IMR-90 (cell line): Measurements from ENCODE around the gene NT5C1A. TPM values are rescaled to one million over a fixed set of nuclear protein-coding genes. Genes with fewer than 3 reads are reported as not detected.

Experiments
- ATAC-seq: fragments of 200-7000 bp; cut with Tn5 transposase; 2 replicates; pipeline ENCODE4 v1.9.1; 2020; ENCODE audit warnings: low read depth, mild to moderate bottlenecking, moderate library complexity
- BruUV-seq: library from RNA; stranded (reverse); fragments of 400-500 nt; replicated peaks from 2 replicates; lab custom pipeline; 2021; lab: Mats Ljungman, UMichigan
- CTCF ChIA-PET: fragments of 300-600 bp; formaldehyde crosslinking; extraction: SDS; loops from one replicate; lab custom pipeline; 2021; ENCODE audit warnings: antibody characterized with exemption; lab: Yijun Ruan, JAX
- POLR2A ChIA-PET: fragments of 300-600 bp; sonication (Branson Sonifier 250); formaldehyde crosslinking; loops from one replicate; lab custom pipeline; 2022; ENCODE audit warnings: antibody characterized with exemption; ENCODE audit not compliant: unreplicated experiment; lab: Charles Lee
- DNase-seq: peaks from one replicate; pipeline ENCODE4 v3.0.0; 2013
- H2AFZ ChIP-seq: replicated peaks from 2 replicates; pipeline ENCODE3; 2013; ENCODE audit warnings: low read length, mild to moderate bottlenecking; ENCODE audit not compliant: poor library complexity
- H2AK5ac ChIP-seq: 2 replicates; pipeline ENCODE4 v1.6.1; 2013; ENCODE audit warnings: low read depth, low read length, inconsistent platforms
- H2AK9ac ChIP-seq: replicated peaks from 2 replicates; pipeline ENCODE3; 2013; ENCODE audit warnings: mild to moderate bottlenecking, low read depth, low read length, moderate library complexity; ENCODE audit not compliant: poor library complexity
- H2BK120ac ChIP-seq: 2 replicates; pipeline ENCODE4 v1.6.1; 2013; ENCODE audit warnings: low read depth, low read length, inconsistent platforms
- H2BK15ac ChIP-seq: 3 replicates; pipeline ENCODE4 v1.6.1; 2013; ENCODE audit warnings: low read depth, low read length, inconsistent platforms
- H2BK20ac ChIP-seq: 2 replicates; pipeline ENCODE4 v1.6.1; 2013; ENCODE audit warnings: low read depth, mild to moderate bottlenecking, inconsistent platforms, low read length, moderate library complexity
- H2BK5ac ChIP-seq: 2 replicates; pipeline ENCODE4 v1.6.1; 2013; ENCODE audit warnings: mild to moderate bottlenecking, low read depth, low read length, inconsistent platforms; ENCODE audit not compliant: poor library complexity, severe bottlenecking
- H3K14ac ChIP-seq: replicated peaks from 2 replicates; pipeline ENCODE4 v1.6.1; 2013; ENCODE audit warnings: low read depth, low read length, inconsistent platforms
- H3K18ac ChIP-seq: 2 replicates; pipeline ENCODE4 v1.6.1; 2013; ENCODE audit warnings: low read depth, low read length, control low read depth
- H3K23ac ChIP-seq: 2 replicates; pipeline ENCODE4 v1.6.1; 2013; ENCODE audit warnings: low read depth, low read length, inconsistent platforms
- H3K27ac ChIP-seq: 2 replicates; pipeline ENCODE4 v1.5.1; 2013; ENCODE audit warnings: mild to moderate bottlenecking, control low read depth, low read length; ENCODE audit not compliant: insufficient read depth
- H3K27me3 ChIP-seq: 2 replicates; pipeline ENCODE4 v1.6.1; 2013; ENCODE audit warnings: low read length; ENCODE audit not compliant: control insufficient read depth, insufficient read depth
- H3K36me3 ChIP-seq: 2 replicates; pipeline ENCODE4 v1.6.1; 2013; ENCODE audit warnings: low read length, mixed read lengths; ENCODE audit not compliant: control insufficient read depth, insufficient read depth
- H3K4ac ChIP-seq: 2 replicates; pipeline ENCODE4 v1.6.1; 2013; ENCODE audit warnings: low read depth, low read length, inconsistent platforms
- H3K4me1 ChIP-seq: 2 replicates; pipeline ENCODE4 v1.6.1; 2013; ENCODE audit warnings: low read length, mixed read lengths; ENCODE audit not compliant: control insufficient read depth, insufficient read depth
- H3K4me2 ChIP-seq: 2 replicates; pipeline ENCODE4 v1.6.1; 2013; ENCODE audit warnings: low read depth, mild to moderate bottlenecking, control low read depth, low read length, moderate library complexity
- H3K4me3 ChIP-seq: 2 replicates; pipeline ENCODE4 v1.5.1; 2013; ENCODE audit warnings: low read depth, mild to moderate bottlenecking, control low read depth, low read length, moderate library complexity; ENCODE audit not compliant: insufficient read depth
- H3K56ac ChIP-seq: 2 replicates; pipeline ENCODE4 v1.6.1; 2013; ENCODE audit warnings: low read length, inconsistent platforms; ENCODE audit not compliant: insufficient read depth; ENCODE audit errors: extremely low read depth
- H3K79me1 ChIP-seq, 2 experiments: 2 replicates each; pipeline ENCODE4 v1.6.1; 2013; ENCODE audit warnings: low read length in 2 of 2, inconsistent platforms in 1 of 2, low read depth in 1 of 2
- H3K9ac ChIP-seq: 2 replicates; pipeline ENCODE4 v1.6.1; 2013; ENCODE audit warnings: low read depth, low read length, control low read depth
- H3K9me1 ChIP-seq: 2 replicates; pipeline ENCODE4 v1.6.1; 2013; ENCODE audit warnings: low read length, inconsistent platforms; ENCODE audit not compliant: insufficient read depth
- H3K9me3 ChIP-seq: 2 replicates; pipeline ENCODE4 v1.6.1; 2013; ENCODE audit warnings: low read length; ENCODE audit not compliant: control insufficient read depth, insufficient read depth
- H4K20me1 ChIP-seq: 2 replicates; pipeline ENCODE4 v1.6.1; 2013; ENCODE audit warnings: low read length, inconsistent platforms; ENCODE audit not compliant: insufficient read depth
- H4K5ac ChIP-seq: 2 replicates; pipeline ENCODE4 v1.6.1; 2013; ENCODE audit warnings: mild to moderate bottlenecking, low read depth, low read length, control low read depth
- H4K8ac ChIP-seq, 2 experiments: 2 replicates each; pipeline ENCODE4 v1.6.1; 2013; ENCODE audit warnings: low read depth in 2 of 2, low read length in 2 of 2, control low read depth in 1 of 2, inconsistent platforms in 1 of 2
- H4K91ac ChIP-seq: 2 replicates; pipeline ENCODE4 v1.6.1; 2013; ENCODE audit warnings: low read depth, low read length, inconsistent platforms; ENCODE audit not compliant: insufficient read depth
- BHLHE40 ChIP-seq: fragments of 150-350 bp; IDR thresholded peaks from 2 replicates; pipeline ENCODE4 v1.6.1; 2016; ENCODE audit warnings: mild to moderate bottlenecking, low read depth, low read length
- ELK1 ChIP-seq: fragments of 150-350 bp; IDR thresholded peaks from 2 replicates; pipeline ENCODE4 v1.6.1; 2016; ENCODE audit warnings: low read depth, mild to moderate bottlenecking, low read length, moderate library complexity, borderline replicate concordance
- MXI1 ChIP-seq: IDR thresholded peaks from 2 replicates; pipeline ENCODE4 v1.6.1; 2012; ENCODE audit warnings: low read depth, mild to moderate bottlenecking, low read length, moderate library complexity, borderline replicate concordance
- NFE2L2 ChIP-seq: fragments of 150-350 bp; IDR thresholded peaks from 2 replicates; pipeline ENCODE4 v1.6.1; 2016; ENCODE audit warnings: low read depth, mild to moderate bottlenecking, low read length
- RAD21 ChIP-seq: IDR thresholded peaks from 2 replicates; pipeline ENCODE4 v1.6.1; 2012; ENCODE audit warnings: low read length, improper control_type of control experiment
- dilution Hi-C: fragments of 300-500 bp; cut with HindIII; formaldehyde crosslinking; loops from one replicate; pipeline ENCODE4 v1.14.3; 2018; ENCODE audit warnings: low sequenced_read_pairs; ENCODE audit not compliant: unreplicated experiment
- in situ Hi-C: fragments of 300-500 bp; cut with MboI; formaldehyde crosslinking; loops from 3 replicates; pipeline ENCODE4 v1.14.3; 2019; ENCODE audit warnings: low sequenced_read_pairs, inconsistent platforms, mixed read lengths
- intact Hi-C: fragments of 100-400 bp; cut with micrococcal nuclease; formaldehyde crosslinking; loops from 2 replicates; pipeline ENCODE4 v1.10.0; 2022
- polyA plus RNA-seq, 3 experiments: library from polyadenylated mRNA; depleted of rRNA; stranded (reverse); fragments of >200 nt; gene quantifications; 2 replicates each; pipeline ENCODE4 v1.2.3, GENCODE V29; 2012; ENCODE audit warnings: low replicate concordance in 1 of 3
- total RNA-seq: library from RNA; depleted of rRNA; stranded (reverse); fragments of >200 nt; gene quantifications from 2 replicates; pipeline ENCODE4 v1.2.3, GENCODE V29; 2012

The NT5C1A gene
- total and polyA plus RNA-seq, 2 of the 4 experiments (the other 2 are of a cell fraction) = not detected

GRCh38 chr1:39689635-39690034 is 17.7 kb upstream of the NT5C1A start:
- Histone ChIP-seq H3K9me3 (peaks cover 2% of the 10 kb centered on the region; the same call in 1 of the 2 replicates), H4K8ac (no peak overlapping the region), H4K20me1 (no peaks in the 10 kb centered on the region; the same call in 1 of the 2 replicates), H3K23ac (no peak overlapping the region), H2BK5ac (no peak overlapping the region), H3K4me3 (no peak overlapping the region), H3K27me3 (peaks cover 88% of the 10 kb centered on the region), H2AFZ (no peak overlapping the region), H3K9me1 (no peaks in the 10 kb centered on the region), H3K18ac (no peak overlapping the region), H3K4me2 (no peak overlapping the region), H3K36me3 (no peaks in the 10 kb centered on the region), H2AK5ac (no peak overlapping the region), H3K56ac (no peak overlapping the region), H2BK120ac (no peak overlapping the region), H3K9ac (no peak overlapping the region), H3K27ac (no peak overlapping the region), H3K4me1 (no peaks in the 10 kb centered on the region; the same call in 1 of the 2 replicates), H3K4ac (no peak overlapping the region), H2AK9ac (no peak overlapping the region), H2BK20ac (no peak overlapping the region), H4K91ac (no peak overlapping the region), H3K79me1 (no peaks in the 10 kb centered on the region), H3K14ac (no peak overlapping the region), H2BK15ac (no peak overlapping the region), H4K5ac (no peak overlapping the region)
- intact Hi-C loops = no loop called here
- ATAC-seq = no peak
- ChIA-PET POLR2A (no interaction called here), CTCF (interaction anchor here (0.6 kb wide), 1 partner anchor 13 kb away, joined by 3 read pairs; no protein-coding TSS in a partner anchor)
- no peak for DNase-seq
- dilution Hi-C loops = no loop called here
- BruUV-seq = no TSS peak
- in situ Hi-C loops = no loop called here
- TF ChIP-seq RAD21 = no peak
- TF ChIP-seq MXI1 = no peak
- no peak for TF ChIP-seq ELK1
- TF ChIP-seq BHLHE40 = no peak
- no peak for TF ChIP-seq NFE2L2
